NCI-H2107 treated with DMSO at 0.1 percent for 48 hours (cell line): ENCODE measurements around the gene RNLS.

Experiments
- DNase-seq: peaks from one replicate; lab custom pipeline; 2025; ENCODE audit not compliant: unreplicated experiment; lab: John Stamatoyannopoulos, UW

The RNLS gene

DNA sequence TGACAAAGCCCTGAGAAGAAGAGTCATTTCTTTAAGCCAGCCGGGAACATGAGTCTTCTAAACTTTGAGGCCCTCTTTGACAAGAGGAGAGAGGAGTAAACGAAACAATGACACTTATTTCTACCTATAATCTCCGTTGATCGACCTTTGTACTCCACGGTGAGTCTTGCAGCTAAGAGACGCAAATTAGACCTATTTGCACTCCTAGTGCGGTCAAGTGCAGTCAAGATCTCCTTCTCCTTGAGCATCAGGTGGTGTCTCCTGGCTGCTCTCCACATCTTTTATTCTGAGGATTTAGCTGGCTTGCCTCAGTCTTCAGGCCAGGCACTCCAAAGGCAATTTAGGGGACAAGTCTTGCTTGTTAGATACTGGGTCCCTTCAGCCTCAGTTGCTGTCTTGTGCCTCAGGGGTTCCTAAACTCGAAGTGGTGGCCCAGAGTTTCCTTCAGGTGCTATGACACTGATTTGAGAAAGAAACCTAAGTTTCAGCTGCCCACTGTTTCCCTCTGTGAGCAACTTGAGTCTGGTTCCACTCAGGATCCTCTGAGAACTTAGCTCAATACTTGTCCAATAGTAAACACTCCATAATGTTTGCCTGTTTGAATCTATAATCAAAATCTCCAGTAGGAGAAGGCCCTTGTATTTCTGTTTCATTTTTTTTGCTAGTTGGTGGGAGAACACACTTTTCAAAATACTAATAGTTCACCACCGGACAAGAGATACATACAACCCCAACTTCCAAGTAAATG lies 312.9 kb downstream of the RNLS start:
- DNase-seq: no peak

- DNase-seq: no peak
Observed at GRCh38 chr10:88262591-88263234, 320.4 kb downstream of the RNLS start.

- no peak for DNase-seq
Observed at GRCh38 chr10:88261152-88261551, 322.0 kb downstream of the RNLS start.

- DNase-seq: no peak
Observed at GRCh38 chr10:88260329-88261051, 322.6 kb downstream of the RNLS start.

GRCh38 chr10:88259381-88259780 lies 323.7 kb downstream of the RNLS start:
- no peak for DNase-seq

GRCh38 chr10:88256886-88257285 lies 326.2 kb downstream of the RNLS start:
- no peak for DNase-seq

- DNase-seq: no peak
Observed at GRCh38 chr10:88256013-88256680, 327.0 kb downstream of the RNLS start.

- no peak for DNase-seq
Observed at GRCh38 chr10:88254091-88254490, 329.0 kb downstream of the RNLS start.

GRCh38 chr10:88253622-88254021 lies 329.5 kb downstream of the RNLS start:
- DNase-seq: no peak

DNA sequence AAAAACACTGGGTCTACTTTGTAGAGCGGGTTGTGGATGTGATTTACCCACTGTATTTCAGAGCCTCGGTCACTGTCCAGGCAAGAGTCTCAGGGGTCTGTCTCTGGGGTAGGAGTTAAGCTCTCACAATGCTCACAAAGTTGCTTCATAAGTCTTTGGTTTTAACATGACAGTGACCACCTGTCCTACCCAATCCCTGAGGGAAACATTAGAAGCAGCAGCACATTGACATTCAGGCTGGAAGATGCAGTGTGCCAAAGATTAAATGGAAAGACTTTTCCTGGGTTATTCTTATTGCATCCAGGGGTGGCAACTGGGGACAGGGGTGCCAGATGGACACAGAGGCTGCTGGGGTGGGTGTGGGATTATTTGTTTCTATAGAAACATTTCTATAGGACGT lies 330.0 kb downstream of the RNLS start:
- no peak for DNase-seq

DNA sequence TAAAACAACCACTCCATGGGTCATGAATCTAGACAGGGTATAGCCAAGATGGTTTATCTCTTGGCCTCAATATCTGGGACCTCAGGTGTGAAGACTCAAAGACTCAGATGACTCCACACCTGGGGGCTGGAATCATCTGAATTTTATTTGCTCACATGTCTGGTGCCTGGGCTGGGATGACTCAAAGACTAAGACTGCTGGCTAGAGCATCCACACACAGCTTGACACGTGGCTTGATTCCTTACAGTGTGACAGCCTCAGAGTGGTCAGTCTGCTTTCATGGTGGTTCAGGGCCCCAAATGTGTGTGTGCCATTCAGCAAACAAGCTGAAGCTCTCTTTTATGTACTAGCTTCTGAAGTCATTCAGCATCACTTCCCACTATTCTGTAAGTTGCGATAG lies 333.7 kb downstream of the RNLS start:
- DNase-seq: no peak

DNA sequence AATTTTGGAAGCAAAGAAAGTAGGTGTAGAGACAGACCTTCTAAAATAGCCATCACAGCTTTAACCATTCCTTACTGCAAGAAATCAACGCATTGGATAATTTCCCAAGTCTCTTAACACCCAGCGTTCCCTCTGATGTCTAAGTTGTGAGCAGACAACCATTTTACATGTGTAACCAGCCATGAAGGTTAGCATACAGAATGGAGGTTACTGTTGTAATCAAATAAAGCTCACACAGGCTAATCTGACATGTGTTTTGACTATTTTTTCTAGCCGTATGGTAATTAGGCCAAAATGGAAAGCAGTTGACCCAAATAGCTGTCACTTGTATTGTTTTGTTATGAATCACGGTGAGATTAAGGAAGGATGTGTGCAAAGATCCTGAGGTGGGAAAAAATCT lies 336.4 kb downstream of the RNLS start:
- DNase-seq: no peak

DNA sequence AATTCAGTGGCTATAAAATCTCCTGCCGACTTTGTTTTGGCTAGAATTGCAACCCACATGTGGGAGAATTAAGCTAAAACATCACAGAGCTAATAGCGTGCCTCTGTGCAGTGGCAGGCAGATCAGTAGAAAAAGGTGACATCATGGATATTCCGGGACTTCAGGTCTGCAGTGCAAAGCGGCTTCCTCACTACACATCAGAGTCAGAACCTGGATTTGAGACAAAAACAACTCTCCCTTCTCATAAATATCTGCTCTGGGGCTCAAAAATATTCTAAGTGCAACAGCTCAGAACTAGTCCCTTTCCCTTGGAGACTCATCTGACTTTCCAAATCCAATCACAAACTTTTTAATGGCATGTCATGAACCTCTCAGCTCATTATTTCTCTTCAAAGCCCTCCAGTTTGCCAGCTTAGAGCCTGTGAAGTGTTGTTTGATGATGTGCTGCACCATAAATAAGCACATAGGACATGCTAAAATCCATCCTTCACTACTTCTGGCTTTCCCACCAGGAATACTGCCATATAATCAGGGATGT lies 337.1 kb downstream of the RNLS start:
- no peak for DNase-seq

DNA sequence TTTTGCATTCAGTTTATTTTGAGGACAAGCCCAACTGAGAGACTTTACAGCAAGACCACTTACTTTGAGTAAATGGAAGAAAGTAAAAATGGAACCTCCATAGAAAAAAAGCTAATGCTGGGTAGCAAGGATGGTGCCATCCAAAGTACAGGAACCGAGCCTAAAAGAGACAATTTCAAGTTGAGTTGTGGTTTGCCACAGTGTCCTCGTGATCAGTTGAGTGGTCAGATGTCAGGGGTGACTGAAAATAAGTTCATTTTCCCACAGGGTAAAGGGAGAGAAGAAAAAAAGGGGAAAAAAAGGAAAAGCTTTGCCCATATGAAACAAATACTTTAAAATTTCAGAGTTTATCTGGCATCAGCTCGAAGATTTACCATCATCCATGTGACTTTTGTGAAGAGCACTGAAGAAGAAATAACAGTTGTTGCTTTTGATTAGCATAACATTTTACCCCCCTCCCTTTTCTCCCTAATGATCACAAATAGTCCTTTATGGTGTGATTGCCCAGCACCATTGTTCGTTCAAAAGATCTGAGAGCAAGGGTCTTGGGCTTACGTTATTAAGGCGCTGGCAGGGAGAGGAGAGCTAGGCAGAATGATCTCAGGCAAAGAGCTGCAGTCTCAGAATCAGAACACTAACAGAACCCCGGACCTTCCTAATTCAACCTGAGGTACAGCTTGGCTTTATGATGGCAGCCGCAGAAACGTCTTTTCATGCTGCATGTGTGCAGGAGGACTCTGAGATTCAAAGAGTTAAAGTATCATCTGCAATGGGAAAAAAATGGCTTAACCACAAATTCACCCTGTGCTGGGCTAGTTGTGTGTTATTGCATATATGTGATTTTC lies 338.1 kb downstream of the RNLS start:
- no peak for DNase-seq

DNA sequence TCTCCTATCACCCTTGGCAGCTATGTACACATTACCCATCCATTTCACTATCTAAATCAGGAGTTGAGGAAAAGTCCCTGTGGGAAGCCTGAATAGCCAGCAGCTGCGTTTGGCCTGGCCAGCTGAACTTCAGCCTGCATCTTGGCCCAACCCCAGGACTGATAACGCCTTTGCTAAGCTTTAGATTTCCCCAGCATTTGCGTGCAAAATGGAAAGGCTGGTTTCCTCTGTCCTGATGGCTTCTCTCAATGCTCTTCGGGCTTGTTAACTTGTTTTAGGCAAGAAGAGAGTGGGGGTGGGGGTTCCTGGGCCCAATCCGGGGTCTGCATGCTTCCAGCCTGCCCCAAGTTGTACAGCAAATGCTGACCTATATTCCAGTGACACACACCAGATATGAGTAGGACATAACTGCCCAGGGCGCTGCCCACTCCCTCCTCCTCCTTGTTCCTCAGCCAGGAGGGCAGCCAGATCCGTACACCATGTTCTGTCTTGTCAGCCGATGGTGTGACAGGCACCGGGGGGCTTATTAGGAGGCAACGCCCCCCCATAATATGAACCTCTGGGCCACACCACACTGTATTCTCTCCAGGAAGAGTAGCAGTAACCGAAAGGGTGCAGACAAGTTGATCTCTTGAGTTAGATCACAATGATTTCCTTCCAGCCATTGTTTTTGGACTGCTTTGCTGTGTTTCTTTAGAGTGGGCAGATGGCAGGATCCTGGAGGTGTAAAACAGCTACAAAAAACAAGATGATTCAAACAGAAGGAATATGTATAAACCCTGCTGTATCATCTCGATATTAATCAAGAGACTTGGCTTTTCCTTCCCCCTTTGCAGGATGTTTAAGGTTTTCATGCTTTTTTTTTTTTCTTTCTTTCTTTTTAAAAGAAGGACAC lies 339.0 kb downstream of the RNLS start:
- no peak for DNase-seq

- DNase-seq: no peak
Observed at GRCh38 chr10:88243202-88243744, 339.8 kb downstream of the RNLS start.

DNA sequence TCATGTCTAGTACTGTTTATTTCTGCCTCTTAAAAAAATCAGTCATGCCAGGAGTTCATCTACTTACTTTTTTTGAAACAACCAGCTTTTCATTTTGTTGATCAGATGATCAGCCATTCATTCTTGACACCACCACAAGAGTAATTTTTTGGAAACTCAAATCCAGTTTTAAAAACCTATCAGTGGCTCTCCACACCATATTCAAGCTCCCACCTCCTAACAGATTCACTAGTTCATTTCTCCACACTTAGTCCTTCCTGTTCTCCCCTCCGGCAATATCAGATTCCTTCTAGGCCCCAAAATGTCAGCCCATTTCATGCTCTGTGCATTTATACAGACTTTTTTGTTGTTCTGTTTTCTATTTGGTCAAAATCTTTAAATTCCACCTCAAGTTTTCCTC lies 341.6 kb downstream of the RNLS start:
- DNase-seq: no peak

GRCh38 chr10:88239212-88239611 lies 343.9 kb downstream of the RNLS start:
- no peak for DNase-seq

GRCh38 chr10:88238615-88238914 lies 344.6 kb downstream of the RNLS start:
- DNase-seq: no peak
